Upper lobe of right lung (tissue), 1 donor: ENCODE measurements around the gene RNASE13. TPM values are rescaled to one million over a fixed set of nuclear protein-coding genes. Genes with fewer than 3 reads are reported as not detected.

Experiments used
- ATAC-seq: fragments of 200-7000 bp; cut with Tn5 transposase; one replicate; pipeline ENCODE4 v1.9.1; 2020; ENCODE audit warnings: mild to moderate bottlenecking, moderate library complexity
- DNase-seq: peaks from one replicate; pipeline ENCODE4 v3.0.0-alpha.2; 2020
- H3K27ac ChIP-seq: fragments of 200-600 bp; one replicate; pipeline ENCODE4 v1.8.0; 2022
- H3K27me3 ChIP-seq: fragments of 200-600 bp; one replicate; pipeline ENCODE4 v1.8.0; 2022; ENCODE audit warnings: mild to moderate bottlenecking
- H3K36me3 ChIP-seq: fragments of 200-600 bp; one replicate; pipeline ENCODE4 v1.8.0; 2022
- H3K4me1 ChIP-seq: fragments of 200-600 bp; one replicate; pipeline ENCODE4 v1.8.0; 2022
- H3K4me3 ChIP-seq: fragments of 200-600 bp; one replicate; pipeline ENCODE4 v1.8.0; 2022; ENCODE audit warnings: mild to moderate bottlenecking
- H3K9me3 ChIP-seq: fragments of 200-600 bp; one replicate; pipeline ENCODE4 v1.8.0; 2022
- CTCF ChIP-seq: fragments of 200-600 bp; IDR thresholded peaks from one replicate; pipeline ENCODE4 v1.8.0; 2022; ENCODE audit warnings: antibody characterized with exemption
- intact Hi-C: fragments of 100-400 bp; cut with DNase I; formaldehyde crosslinking; loops from one replicate; pipeline ENCODE4 v1.11.0; 2022
- total RNA-seq: library from RNA; stranded (reverse); fragmentation: NEBNext Ultra II Directional; extraction: Animal tissue kit (Norgen Biotek cat#: 25700); gene quantifications from one replicate; pipeline ENCODE4 v1.2.1, GENCODE V29; 2021
- donor health status: DM: no; HTN: yes; CAD: no; lungs with severe emphysema.

The RNASE13 gene
- total RNA-seq, 1 donor from 2014 or later = not detected

DNA sequence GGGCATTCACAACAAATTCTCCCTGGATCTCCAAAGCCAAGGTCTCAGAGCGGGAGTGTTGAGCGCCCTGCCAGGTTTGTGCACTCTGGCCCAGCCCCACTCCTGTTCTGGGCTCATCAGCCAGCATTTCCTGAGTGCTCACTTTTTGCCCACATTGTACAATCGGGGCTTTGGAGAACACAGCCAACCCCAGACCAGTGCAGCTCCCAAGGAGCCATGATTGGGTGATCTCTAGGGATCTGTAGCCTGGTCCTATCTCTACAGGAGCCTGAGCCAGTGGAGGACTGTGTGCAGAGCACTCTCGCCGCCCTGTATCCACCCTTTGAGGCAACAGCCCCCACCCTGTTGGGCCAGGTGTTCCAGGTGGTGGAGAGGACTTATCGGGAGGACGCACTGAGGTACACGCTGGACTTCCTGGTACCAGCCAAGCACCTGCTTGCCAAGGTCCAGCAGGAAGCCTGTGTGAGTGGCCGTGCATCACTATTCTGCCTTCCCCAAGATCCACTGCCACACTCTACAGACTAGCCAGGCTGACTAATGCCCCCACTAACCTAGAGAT is 38.3 kb upstream of the RNASE13 start:
- Histone ChIP-seq H3K9me3 (no peaks in the 10 kb centered on the region), H3K36me3 (peaks cover 18% of the 10 kb centered on the region), H3K4me1 (peaks cover 26% of the 10 kb centered on the region), H3K27me3 (no peaks in the 10 kb centered on the region), H3K4me3 (no peak overlapping the region), H3K27ac (no peak overlapping the region)
- no peak for TF ChIP-seq CTCF
- intact Hi-C loops = no loop called here
- ATAC-seq (no peak), DNase-seq (no peak)

GRCh38 chr14:21072031-21072473 is 37.4 kb upstream of the RNASE13 start:
- peaks cover 18% of the 10 kb centered on the region for H3K36me3 ChIP-seq
- H3K27ac ChIP-seq = peak overlapping the region; percentile 65
- intact Hi-C loops = no loop called here
- H3K4me1 ChIP-seq = peaks cover 26% of the 10 kb centered on the region
- ATAC-seq (no peak), DNase-seq (no peak)
- TF ChIP-seq CTCF = no peak
- H3K9me3 ChIP-seq = no peaks in the 10 kb centered on the region
- no peaks in the 10 kb centered on the region for H3K27me3 ChIP-seq
- peak overlapping the region; percentile 70 for H3K4me3 ChIP-seq

DNA sequence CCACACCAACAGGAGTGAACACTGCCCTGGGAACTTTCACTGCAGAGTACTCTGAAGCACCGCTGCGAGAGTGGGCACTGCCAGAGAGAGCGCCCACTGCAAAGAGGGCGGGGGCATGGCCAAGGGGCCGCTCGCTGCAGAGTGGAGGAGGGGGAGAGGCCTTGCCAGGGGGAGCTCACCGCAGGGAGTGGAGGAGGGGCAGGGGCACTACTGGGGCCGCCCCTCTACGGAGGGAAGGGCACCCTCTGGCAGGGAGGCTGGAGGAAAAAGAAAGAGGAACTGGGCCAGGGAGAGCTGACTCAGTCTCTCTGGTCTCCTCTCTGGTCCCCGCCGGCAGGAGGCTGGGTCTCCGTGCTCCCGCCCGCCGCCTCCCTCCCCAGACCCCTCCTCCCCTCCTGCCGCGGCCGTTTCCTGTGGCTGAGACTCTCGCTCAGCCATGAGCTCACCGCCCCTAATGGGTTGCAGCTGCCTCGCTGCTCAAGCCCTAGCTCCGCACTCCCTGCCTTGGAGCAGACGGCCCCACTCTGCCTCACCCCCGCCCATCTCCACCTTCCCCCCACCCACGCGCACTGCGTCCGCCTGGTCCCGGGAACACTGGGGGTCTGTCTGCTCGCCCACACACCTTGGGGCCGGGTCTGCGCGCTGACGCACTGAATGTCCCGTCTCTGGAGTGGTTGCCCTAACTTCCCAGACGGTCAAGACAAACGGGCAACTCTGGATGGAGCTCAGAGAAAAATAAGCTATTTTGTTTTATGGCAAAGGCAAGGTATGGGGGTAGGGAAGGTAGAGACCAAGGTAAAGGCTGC is 36.8 kb upstream of the RNASE13 start:
- peak; percentile 4 for TF ChIP-seq CTCF
- intact Hi-C loops = no loop called here
- H3K4me3 ChIP-seq = peak overlapping the region; percentile 70
- peaks cover 26% of the 10 kb centered on the region for H3K4me1 ChIP-seq
- peak; percentile 87 for DNase-seq
- peaks cover 13% of the 10 kb centered on the region for H3K36me3 ChIP-seq
- H3K9me3 ChIP-seq = no peaks in the 10 kb centered on the region
- H3K27ac ChIP-seq = peak overlapping the region; percentile 65
- no peaks in the 10 kb centered on the region for H3K27me3 ChIP-seq
- ATAC-seq = peak; percentile 71

DNA sequence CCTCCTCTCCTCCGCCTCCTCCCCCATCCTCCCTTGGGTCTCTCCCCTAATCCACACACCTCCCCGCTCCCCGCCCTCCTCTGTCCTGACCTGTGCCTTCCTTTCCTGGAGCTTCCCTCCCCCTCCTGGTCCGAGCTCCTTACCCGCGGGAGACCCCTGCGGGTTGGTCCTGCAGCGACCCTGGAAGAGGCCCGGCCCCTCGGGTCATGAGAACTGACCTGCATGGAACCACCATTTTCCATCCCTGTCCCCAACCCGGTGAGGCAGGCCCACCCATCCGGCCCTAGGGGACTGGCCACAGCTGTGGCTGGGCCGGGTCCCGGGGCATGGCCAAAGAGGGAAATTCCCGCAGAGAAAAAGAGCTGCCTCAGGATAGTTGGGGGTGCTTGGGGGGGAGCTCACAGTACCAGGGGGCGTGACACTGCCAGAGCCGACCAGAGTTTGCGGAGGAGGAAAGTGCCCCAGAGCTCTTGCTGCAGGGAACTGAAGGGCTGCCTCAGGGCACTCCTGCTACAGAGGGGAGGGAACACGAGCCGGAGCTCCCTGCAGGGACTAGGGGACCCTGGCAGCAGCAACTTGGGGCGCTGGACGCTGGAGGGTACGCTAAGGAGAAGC is 36.1 kb upstream of the RNASE13 start:
- Histone ChIP-seq H3K27me3 (no peaks in the 10 kb centered on the region), H3K27ac (peak overlapping the region; percentile 65), H3K4me3 (peak overlapping the region; percentile 70), H3K4me1 (peaks cover 26% of the 10 kb centered on the region), H3K36me3 (peaks cover 6% of the 10 kb centered on the region), H3K9me3 (no peaks in the 10 kb centered on the region)
- intact Hi-C loops = no loop called here
- ATAC-seq (peak; percentile 32), DNase-seq (no peak)
- no peak for TF ChIP-seq CTCF

DNA sequence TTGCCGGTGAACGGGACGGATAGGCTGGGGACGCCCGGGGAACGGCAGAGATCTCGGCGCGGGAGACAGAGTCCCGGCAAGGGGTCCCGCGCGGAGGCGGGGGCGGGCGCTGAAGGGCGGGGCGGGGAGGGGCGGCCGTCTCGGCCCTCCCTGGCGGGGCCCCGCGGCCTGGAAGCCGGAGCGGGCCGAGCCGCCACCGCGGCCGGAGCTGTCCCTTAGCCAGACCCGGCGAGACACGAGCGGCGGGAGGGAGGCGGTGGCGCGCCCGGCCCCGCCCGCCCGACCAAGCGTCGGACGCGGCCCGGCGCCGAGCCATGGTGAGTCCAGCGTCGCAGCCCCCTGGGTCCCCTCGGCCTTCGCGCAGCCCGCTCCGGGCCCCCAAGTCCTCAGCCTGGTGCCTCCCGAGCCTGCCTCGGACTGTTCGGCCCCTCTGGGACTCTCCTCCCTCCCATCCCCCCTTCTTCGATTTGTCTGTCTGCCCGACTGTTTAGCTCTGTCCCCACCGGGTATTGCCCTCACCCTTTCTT is 35.5 kb upstream of the RNASE13 start, which contains the start of gene ARHGEF40:
Gene ARHGEF40 (plus strand): TSS at position 222 of the 527 bp plus-strand sequence. CDS start 93 bp downstream, at position 315.
- no peaks in the 10 kb centered on the region for H3K27me3 ChIP-seq
- peaks cover 26% of the 10 kb centered on the region for H3K4me1 ChIP-seq
- intact Hi-C loops = no loop called here
- no peaks in the 10 kb centered on the region for H3K9me3 ChIP-seq
- peak within 1 kb of the TSS; percentile 70 for H3K4me3 ChIP-seq
- ATAC-seq (peak; percentile 80), DNase-seq (peak; percentile 85)
- H3K36me3 ChIP-seq = no peaks in the 10 kb centered on the region
- no peak for TF ChIP-seq CTCF
- H3K27ac ChIP-seq = peak within 1 kb of the TSS; percentile 65
